ENCODE results near the gene CNTN4.

Gene CNTN4

DNA sequence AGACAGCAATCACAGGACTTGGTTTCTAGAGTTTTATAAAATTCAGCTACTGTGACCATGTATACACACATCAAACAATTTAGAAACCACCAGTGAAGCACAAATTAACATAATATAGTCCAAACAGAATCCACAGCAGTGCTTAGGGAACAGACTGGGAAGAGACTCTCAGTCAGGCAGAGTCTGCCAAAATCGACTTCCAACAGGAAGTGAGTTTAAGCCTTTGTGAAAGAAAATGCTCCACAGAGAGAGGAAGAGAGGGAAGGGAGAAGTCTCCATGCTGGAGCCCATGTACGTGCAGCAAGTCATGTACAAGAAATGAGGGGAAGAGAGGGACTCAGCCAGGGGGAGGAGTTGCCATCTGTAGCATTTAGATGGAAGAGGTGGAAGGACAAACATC, 838.9 kb downstream of the CNTN4 start:
- Mint-ChIP-seq H3K36me3 (no peaks in the 10 kb centered on the region), H3K27ac (no peak overlapping the region), H3K4me3 (no peak overlapping the region), H3K4me1 (ENCODE audit: low read depth) (no peaks in the 10 kb centered on the region), H3K27me3 (peaks cover 4% of the 10 kb centered on the region), H3K9me3 (ENCODE audit: low read depth) (no peaks in the 10 kb centered on the region)

DNA sequence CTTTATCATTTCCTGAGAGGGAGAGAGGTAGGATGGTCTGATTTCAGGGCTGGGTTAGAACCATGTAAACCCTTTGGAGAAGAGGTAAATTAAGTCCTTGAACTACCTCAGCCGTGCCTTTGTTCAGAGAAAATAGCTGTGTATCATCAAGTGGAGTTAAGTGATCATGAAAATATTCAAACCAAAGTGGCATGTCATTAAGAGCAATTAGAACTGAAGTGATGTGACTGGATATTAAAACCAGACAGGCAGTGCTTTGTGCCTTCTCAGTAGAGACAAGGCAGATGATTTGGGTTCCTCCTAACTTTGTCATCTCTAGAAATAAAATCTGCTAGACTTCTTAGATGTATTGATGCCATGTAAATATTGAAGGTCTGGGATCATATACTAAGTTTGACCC, 840.0 kb downstream of the CNTN4 start:
- no peak overlapping the region for H3K27ac Mint-ChIP-seq
- no peaks in the 10 kb centered on the region for H3K4me1 Mint-ChIP-seq (ENCODE audit: low read depth)
- H3K36me3 Mint-ChIP-seq, result no peaks in the 10 kb centered on the region
- H3K4me3 Mint-ChIP-seq, result no peak overlapping the region
- peaks cover 8% of the 10 kb centered on the region for H3K27me3 Mint-ChIP-seq
- no peaks in the 10 kb centered on the region for H3K9me3 Mint-ChIP-seq (ENCODE audit: low read depth)

- no peak overlapping the region for H3K4me3 Mint-ChIP-seq
- no peaks in the 10 kb centered on the region for H3K4me1 Mint-ChIP-seq (ENCODE audit: low read depth)
- H3K27me3 Mint-ChIP-seq, result peaks cover 8% of the 10 kb centered on the region
- no peak overlapping the region for H3K27ac Mint-ChIP-seq
- H3K36me3 Mint-ChIP-seq, result no peaks in the 10 kb centered on the region
- no peaks in the 10 kb centered on the region for H3K9me3 Mint-ChIP-seq (ENCODE audit: low read depth)
Observed at GRCh38 chr3:2940062-2940461, 841.4 kb downstream of the CNTN4 start.

GRCh38 chr3:2944628-2945027, 846.0 kb downstream of the CNTN4 start:
- H3K9me3 Mint-ChIP-seq (ENCODE audit: low read depth), result no peaks in the 10 kb centered on the region
- H3K4me3 Mint-ChIP-seq, result no peak overlapping the region
- no peak overlapping the region for H3K27ac Mint-ChIP-seq
- H3K4me1 Mint-ChIP-seq (ENCODE audit: low read depth), result no peaks in the 10 kb centered on the region
- H3K36me3 Mint-ChIP-seq, result no peaks in the 10 kb centered on the region
- peaks cover 11% of the 10 kb centered on the region for H3K27me3 Mint-ChIP-seq

- no peaks in the 10 kb centered on the region for H3K4me1 Mint-ChIP-seq (ENCODE audit: low read depth)
- no peaks in the 10 kb centered on the region for H3K36me3 Mint-ChIP-seq
- peaks cover 11% of the 10 kb centered on the region for H3K27me3 Mint-ChIP-seq
- H3K4me3 Mint-ChIP-seq, result no peak overlapping the region
- H3K27ac Mint-ChIP-seq, result no peak overlapping the region
- H3K9me3 Mint-ChIP-seq (ENCODE audit: low read depth), result no peaks in the 10 kb centered on the region
Observed at GRCh38 chr3:2945121-2945520, 846.5 kb downstream of the CNTN4 start.

GRCh38 chr3:2947536-2947935, 848.9 kb downstream of the CNTN4 start:
- no peak overlapping the region for H3K4me3 Mint-ChIP-seq
- H3K27me3 Mint-ChIP-seq, result peaks cover 8% of the 10 kb centered on the region
- no peaks in the 10 kb centered on the region for H3K36me3 Mint-ChIP-seq
- H3K4me1 Mint-ChIP-seq (ENCODE audit: low read depth), result no peaks in the 10 kb centered on the region
- no peak overlapping the region for H3K27ac Mint-ChIP-seq
- no peaks in the 10 kb centered on the region for H3K9me3 Mint-ChIP-seq (ENCODE audit: low read depth)

DNA sequence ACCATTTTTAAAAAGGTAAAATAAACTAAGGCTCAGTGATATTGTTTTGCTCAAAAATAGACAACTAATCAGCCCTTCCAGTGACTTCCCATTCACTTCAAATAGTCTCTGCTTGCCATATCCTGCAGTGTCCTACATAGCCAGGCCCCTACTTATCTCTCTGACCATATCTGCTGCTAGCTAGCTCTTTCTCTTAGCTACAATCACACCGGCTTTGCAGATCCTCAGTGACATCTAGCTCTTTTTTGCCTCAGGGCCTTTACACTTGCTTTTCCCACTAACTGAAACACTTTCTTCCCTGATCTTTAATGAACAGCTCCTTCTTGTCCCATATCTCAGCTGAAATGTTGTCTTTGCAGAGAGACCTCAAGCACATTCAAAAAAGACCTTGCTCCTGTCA, 850.2 kb downstream of the CNTN4 start:
- no peaks in the 10 kb centered on the region for H3K36me3 Mint-ChIP-seq
- no peaks in the 10 kb centered on the region for H3K4me1 Mint-ChIP-seq (ENCODE audit: low read depth)
- H3K4me3 Mint-ChIP-seq, result no peak overlapping the region
- no peak overlapping the region for H3K27ac Mint-ChIP-seq
- H3K27me3 Mint-ChIP-seq, result peaks cover 5% of the 10 kb centered on the region
- no peaks in the 10 kb centered on the region for H3K9me3 Mint-ChIP-seq (ENCODE audit: low read depth)

- peaks cover 5% of the 10 kb centered on the region for H3K27me3 Mint-ChIP-seq
- H3K27ac Mint-ChIP-seq, result no peak overlapping the region
- H3K9me3 Mint-ChIP-seq (ENCODE audit: low read depth), result no peaks in the 10 kb centered on the region
- H3K36me3 Mint-ChIP-seq, result no peaks in the 10 kb centered on the region
- H3K4me1 Mint-ChIP-seq (ENCODE audit: low read depth), result no peaks in the 10 kb centered on the region
- H3K4me3 Mint-ChIP-seq, result no peak overlapping the region
Observed at GRCh38 chr3:2950159-2950558, 851.5 kb downstream of the CNTN4 start.

DNA sequence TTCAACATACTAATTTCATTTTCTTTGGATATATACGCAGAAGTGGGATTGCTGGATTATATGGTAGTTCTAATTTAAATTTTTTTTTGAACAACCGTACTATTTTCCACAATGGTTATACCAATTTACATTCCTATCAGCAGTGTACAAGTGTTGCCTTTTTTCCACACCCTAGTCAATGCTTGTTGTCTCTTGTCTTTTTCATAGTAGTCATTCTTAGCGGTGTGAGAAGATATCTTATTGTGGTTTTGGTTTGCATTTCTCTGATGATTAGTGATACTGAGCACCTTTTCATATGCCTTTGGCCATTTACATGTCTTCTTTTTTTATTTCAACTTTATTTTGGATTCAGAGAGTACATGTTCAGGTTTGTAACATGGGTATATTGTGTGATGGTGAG, 858.4 kb downstream of the CNTN4 start:
- no peak overlapping the region for H3K4me3 Mint-ChIP-seq
- H3K9me3 Mint-ChIP-seq (ENCODE audit: low read depth), result no peaks in the 10 kb centered on the region
- no peaks in the 10 kb centered on the region for H3K36me3 Mint-ChIP-seq
- H3K27me3 Mint-ChIP-seq, result peaks cover 1% of the 10 kb centered on the region
- H3K27ac Mint-ChIP-seq, result no peak overlapping the region
- H3K4me1 Mint-ChIP-seq (ENCODE audit: low read depth), result no peaks in the 10 kb centered on the region

DNA sequence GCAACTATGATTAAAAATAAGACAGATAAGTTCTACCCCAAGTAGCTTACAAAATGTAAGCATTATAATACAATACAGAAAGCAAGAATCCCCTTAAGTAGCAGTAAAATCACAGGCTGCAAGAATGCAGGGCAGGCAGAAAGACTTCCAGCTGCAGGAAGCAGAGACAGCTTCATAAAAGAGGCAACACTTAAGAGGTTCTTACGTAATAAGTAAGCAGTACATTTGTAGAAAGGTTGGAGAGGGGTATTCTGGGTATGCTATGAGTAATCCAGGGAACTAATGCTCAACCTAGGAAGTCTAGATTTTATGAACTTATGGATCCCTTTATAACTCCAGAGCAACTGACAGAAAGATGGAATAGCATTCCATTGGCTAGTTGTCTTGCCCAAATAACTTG, 859.9 kb downstream of the CNTN4 start:
- peaks cover 1% of the 10 kb centered on the region for H3K27me3 Mint-ChIP-seq
- H3K4me1 Mint-ChIP-seq (ENCODE audit: low read depth), result no peaks in the 10 kb centered on the region
- no peaks in the 10 kb centered on the region for H3K36me3 Mint-ChIP-seq
- H3K4me3 Mint-ChIP-seq, result no peak overlapping the region
- H3K27ac Mint-ChIP-seq, result no peak overlapping the region
- no peaks in the 10 kb centered on the region for H3K9me3 Mint-ChIP-seq (ENCODE audit: low read depth)

DNA sequence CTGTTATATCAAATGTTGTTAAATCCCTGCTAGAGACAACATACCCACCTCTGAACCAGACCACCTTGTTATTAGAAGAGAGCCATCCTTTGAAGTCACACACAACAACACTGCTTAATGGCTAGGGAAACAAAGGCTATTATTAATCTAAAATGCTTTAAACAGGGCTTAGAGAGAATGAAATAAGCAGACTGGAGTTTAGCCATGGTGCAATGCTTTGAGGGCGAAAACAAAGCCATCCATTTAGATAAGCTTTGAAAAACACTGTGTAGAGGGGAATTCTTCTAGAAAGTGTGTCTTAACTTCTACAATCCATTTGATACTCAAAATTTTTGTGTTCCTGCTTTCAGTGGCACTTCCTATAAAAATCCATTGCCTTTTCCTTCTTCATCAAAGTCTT, 862.9 kb downstream of the CNTN4 start:
- no peaks in the 10 kb centered on the region for H3K36me3 Mint-ChIP-seq
- peaks cover 4% of the 10 kb centered on the region for H3K27me3 Mint-ChIP-seq
- H3K9me3 Mint-ChIP-seq (ENCODE audit: low read depth), result no peaks in the 10 kb centered on the region
- no peak overlapping the region for H3K27ac Mint-ChIP-seq
- H3K4me3 Mint-ChIP-seq, result no peak overlapping the region
- no peaks in the 10 kb centered on the region for H3K4me1 Mint-ChIP-seq (ENCODE audit: low read depth)

- no peak overlapping the region for H3K27ac Mint-ChIP-seq
- no peak overlapping the region for H3K4me3 Mint-ChIP-seq
- H3K4me1 Mint-ChIP-seq (ENCODE audit: low read depth), result no peaks in the 10 kb centered on the region
- no peaks in the 10 kb centered on the region for H3K9me3 Mint-ChIP-seq (ENCODE audit: low read depth)
- no peaks in the 10 kb centered on the region for H3K36me3 Mint-ChIP-seq
- peaks cover 4% of the 10 kb centered on the region for H3K27me3 Mint-ChIP-seq
Observed at GRCh38 chr3:2967871-2968270, 869.2 kb downstream of the CNTN4 start.

- Mint-ChIP-seq H3K27ac (no peak overlapping the region), H3K4me1 (ENCODE audit: low read depth) (no peaks in the 10 kb centered on the region), H3K4me3 (no peak overlapping the region), H3K36me3 (no peaks in the 10 kb centered on the region), H3K27me3 (peaks cover 4% of the 10 kb centered on the region), H3K9me3 (ENCODE audit: low read depth) (no peaks in the 10 kb centered on the region)
Observed at GRCh38 chr3:2968475-2968874, 869.8 kb downstream of the CNTN4 start.

DNA sequence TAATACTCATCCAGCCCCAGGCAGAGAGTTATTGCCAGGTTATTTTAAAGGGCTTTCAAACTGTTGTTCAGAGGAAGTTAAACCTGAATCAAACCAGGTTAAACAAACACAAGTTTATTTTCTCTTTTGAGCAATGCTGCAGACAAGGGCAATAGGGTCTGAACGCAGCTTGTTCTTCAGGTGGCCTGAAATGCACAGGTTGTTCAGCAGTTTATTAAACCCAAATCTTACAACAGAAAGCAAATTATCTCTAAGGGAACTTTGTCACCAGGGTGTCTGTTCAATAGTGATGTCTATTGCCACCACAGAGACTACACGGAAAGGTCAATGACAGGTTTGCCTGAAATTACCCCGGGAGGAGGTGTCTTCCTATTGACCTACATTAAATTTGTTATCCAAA, 877.5 kb downstream of the CNTN4 start:
- no peaks in the 10 kb centered on the region for H3K36me3 Mint-ChIP-seq
- H3K27ac Mint-ChIP-seq, result no peak overlapping the region
- H3K27me3 Mint-ChIP-seq, result no peaks in the 10 kb centered on the region
- no peak overlapping the region for H3K4me3 Mint-ChIP-seq
- no peaks in the 10 kb centered on the region for H3K9me3 Mint-ChIP-seq (ENCODE audit: low read depth)
- H3K4me1 Mint-ChIP-seq (ENCODE audit: low read depth), result no peaks in the 10 kb centered on the region

DNA sequence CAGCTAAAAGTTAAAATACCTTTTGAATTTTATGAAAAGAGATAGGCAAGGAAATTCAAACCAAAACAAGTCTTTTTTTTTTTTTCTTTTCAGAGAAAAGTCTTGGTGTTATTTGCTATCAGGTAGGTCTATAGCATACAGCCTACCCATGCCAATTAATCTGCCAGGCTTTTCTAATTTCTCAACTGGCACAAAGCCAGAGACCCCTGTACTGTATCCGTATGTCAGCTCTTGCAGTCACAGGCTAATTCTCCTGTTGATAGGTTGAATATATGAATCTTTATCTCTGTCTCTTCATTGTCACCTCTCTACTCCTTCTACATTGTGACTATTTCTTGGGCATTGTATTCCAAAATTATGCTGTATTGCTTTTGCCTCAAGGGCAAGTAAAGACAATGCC, 878.1 kb downstream of the CNTN4 start:
- H3K4me3 Mint-ChIP-seq, result no peak overlapping the region
- H3K27ac Mint-ChIP-seq, result no peak overlapping the region
- H3K4me1 Mint-ChIP-seq (ENCODE audit: low read depth), result no peaks in the 10 kb centered on the region
- H3K9me3 Mint-ChIP-seq (ENCODE audit: low read depth), result no peaks in the 10 kb centered on the region
- H3K36me3 Mint-ChIP-seq, result no peaks in the 10 kb centered on the region
- no peaks in the 10 kb centered on the region for H3K27me3 Mint-ChIP-seq

GRCh38 chr3:2978977-2979732, 880.5 kb downstream of the CNTN4 start:
- Mint-ChIP-seq H3K27me3 (no peaks in the 10 kb centered on the region), H3K4me3 (no peak overlapping the region), H3K36me3 (no peaks in the 10 kb centered on the region), H3K27ac (no peak overlapping the region), H3K9me3 (ENCODE audit: low read depth) (no peaks in the 10 kb centered on the region), H3K4me1 (ENCODE audit: low read depth) (no peaks in the 10 kb centered on the region)

All from activated naive CD8-positive, alpha-beta T cell (primary cell).